HG03378 (cell line): ENCODE measurements around the gene SLC14A1.

Experiments used
- ATAC-seq: cut with Tn5 transposase; IDR thresholded peaks from one replicate; pipeline ENCODE4 v1.9.1; 2021; ENCODE audit warnings: mild to moderate bottlenecking, moderate library complexity; ENCODE audit not compliant: unreplicated experiment

Gene SLC14A1

DNA sequence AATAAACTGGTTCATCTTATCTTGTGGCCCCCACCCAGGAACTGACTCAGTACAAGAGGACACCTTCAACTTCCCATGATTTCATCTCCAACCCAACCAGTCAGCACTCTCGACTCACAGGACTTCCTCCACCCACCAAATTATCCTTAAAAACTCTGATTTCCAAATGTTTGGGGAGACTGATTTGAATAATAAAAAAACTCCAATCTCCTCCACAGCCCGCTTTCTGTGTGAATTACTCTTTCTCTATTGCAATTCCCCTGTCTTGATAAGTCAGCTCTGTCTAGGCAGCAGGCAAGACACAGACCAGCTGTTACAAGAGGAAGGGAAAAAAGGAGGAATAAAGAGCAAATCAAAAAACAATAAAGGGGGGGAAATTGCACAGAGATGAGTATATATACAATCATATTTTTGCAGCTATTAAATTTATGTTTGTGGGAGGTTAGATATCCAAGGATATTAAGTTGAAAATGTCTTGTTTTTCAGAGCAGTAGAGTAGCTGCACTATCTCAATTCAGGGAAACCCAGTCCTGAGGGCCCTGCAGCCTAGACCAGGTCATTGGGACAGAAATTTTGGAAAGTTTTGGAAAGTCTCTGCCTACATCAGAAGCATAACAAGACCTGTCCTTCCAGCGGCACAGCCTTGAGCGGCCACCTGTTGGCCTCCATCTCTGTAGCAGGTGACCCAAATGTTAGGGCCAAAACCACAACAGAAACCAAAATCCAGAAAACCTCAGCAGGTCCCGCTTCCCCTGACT lies 68.7 kb downstream of the SLC14A1 start:
- no peak for ATAC-seq

DNA sequence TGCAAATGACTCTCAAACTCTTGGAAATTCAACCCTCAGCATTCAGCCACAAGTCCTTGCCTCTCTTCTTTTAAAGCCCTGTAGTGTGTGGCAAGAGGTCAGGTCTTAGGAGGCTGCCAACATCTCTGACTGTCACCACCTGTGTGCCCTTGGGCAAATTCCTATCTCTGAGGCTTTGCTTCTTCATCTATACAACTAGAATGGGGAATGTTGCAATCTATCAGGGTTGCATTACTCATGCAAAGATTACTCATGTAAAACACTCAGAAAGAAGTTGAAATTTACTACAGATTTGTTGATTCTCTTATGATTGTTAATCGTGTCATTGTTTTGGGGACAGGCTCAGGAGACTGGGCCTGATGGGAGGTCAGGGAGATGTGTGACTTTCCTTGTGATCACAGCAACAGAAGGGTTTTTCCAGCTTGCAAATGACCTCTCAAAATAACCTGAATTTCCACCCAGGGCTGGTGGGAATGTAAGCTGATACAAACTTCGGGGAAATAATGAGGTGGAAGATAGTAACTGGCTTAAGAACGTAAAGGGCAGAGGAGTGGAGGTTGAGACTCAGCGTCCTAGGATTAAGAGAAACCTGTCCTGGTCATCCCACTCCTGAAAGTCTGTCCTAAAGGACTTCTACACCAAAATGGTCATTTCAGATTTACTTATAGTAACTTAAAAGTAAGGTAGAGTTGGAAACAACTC lies 69.4 kb downstream of the SLC14A1 start:
- no peak for ATAC-seq

DNA sequence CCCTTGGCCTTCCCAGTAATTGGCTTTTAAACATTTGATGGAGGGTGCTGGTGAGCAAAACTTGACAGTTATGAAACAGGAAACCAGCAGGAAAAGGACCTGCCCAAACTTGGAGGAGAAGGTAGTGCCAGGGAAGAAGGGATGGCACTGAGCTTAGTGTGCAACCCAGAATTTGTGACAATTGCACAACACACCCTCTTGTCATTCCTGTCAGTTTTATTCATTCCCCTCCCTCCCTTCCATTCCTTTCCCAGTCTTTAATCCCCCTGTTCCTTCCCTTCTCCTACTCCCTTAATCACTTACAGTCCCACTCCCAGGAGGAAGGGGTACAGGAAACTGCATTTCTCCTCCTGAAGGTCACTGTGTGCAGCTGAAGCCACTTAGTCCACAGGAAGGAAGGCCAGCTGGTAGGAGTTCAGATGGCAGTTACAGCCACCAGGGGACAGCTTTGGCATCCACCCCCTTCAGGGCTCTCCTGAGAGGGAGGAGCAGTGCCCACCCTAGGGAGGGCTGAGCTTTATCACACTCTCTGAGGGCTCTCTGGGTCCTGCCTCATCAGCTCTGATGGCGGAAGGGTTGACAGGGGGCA lies 77.5 kb downstream of the SLC14A1 start:
- ATAC-seq, result no peak
